GM12875 (cell line): ENCODE data around the gene SFSWAP.

Experiments used
- H3K4me3 ChIP-seq: one replicate; pipeline ENCODE4 v1.5.1; 2011; ENCODE audit warnings: low read depth, low read length, control low read depth
- CTCF ChIP-seq: IDR thresholded peaks from 2 replicates; pipeline ENCODE4 v1.5.1; 2011; ENCODE audit warnings: low read depth, mild to moderate bottlenecking, control low read depth, inconsistent platforms, low read length, moderate library complexity, borderline replicate concordance; ENCODE audit not compliant: insufficient read depth

SFSWAP gene

GRCh38 chr12:131815131-131815530 lies 104.2 kb downstream of the SFSWAP start:
- H3K4me3 ChIP-seq, result no peak overlapping the region
- no peak for TF ChIP-seq CTCF

- no peak for TF ChIP-seq CTCF
- no peak overlapping the region for H3K4me3 ChIP-seq
These were observed 105.6 kb downstream of the SFSWAP start for GRCh38 chr12:131816495-131816894.

- no peak for TF ChIP-seq CTCF
- no peak overlapping the region for H3K4me3 ChIP-seq
These were observed 106.4 kb downstream of the SFSWAP start for GRCh38 chr12:131817241-131817640.

- no peak overlapping the region for H3K4me3 ChIP-seq
- no peak for TF ChIP-seq CTCF
These were observed 108.1 kb downstream of the SFSWAP start for GRCh38 chr12:131818821-131819585.

GRCh38 chr12:131824450-131824849 lies 113.6 kb downstream of the SFSWAP start:
- TF ChIP-seq CTCF, result no peak
- H3K4me3 ChIP-seq, result no peak overlapping the region

- H3K4me3 ChIP-seq, result no peak overlapping the region
- no peak for TF ChIP-seq CTCF
These were observed 114.4 kb downstream of the SFSWAP start for GRCh38 chr12:131825146-131825892.
